ENCODE measurements around the gene ERF. TPM values are rescaled to one million over a fixed set of nuclear protein-coding genes. Genes with fewer than 3 reads are reported as not detected.
A peak's percentile ranks its signal among the peaks of the same experiment; 100 is the strongest.

The ERF gene
- total and polyA plus RNA-seq, 10 of the 15 experiments (the other 5 are each of a cell fraction or from before 2014, with no cell fraction given) = 0.02 to 51.8 (median 14.4) TPM

GRCh38 chr19:42199440-42200115, 55.4 kb downstream of the ERF start:
- H3K27me3 ChIP-seq (replicated peaks in 1 of 2; ENCODE audit: control insufficient read depth in 2 of 2, insufficient read depth in 2 of 2, low read length in 1 of 2) = no peaks in the 10 kb centered on the region
- FAIRE-seq (peak; percentile 54), DNase-seq (ENCODE audit: low read depth, low spot score) (peak; percentile 68), ATAC-seq (peak; percentile 77)
- H3K4me2 ChIP-seq (ENCODE audit: control insufficient read depth, insufficient read depth) = peak overlapping the region; percentile 90
- CTCF ChIA-PET = interaction anchor here (1.1 to 3.0 kb wide), 10 partner anchors 8 to 88 kb away, joined by 3 to 11 read pairs (median 4); partner anchors contain the start of genes DEDD2, GSK3A and POU2F2
- H2AFZ ChIP-seq (ENCODE audit: control insufficient read depth, low read depth, low read length) = no peak overlapping the region; the same call in 1 of the 2 replicates
- intact Hi-C loops (cut with micrococcal nuclease; ENCODE audit: unreplicated experiment) (loop anchor here (1.0 to 5.0 kb wide), 4 partner anchors 17 to 126 kb away; partner anchors contain the start of genes DEDD2, MEGF8 and POU2F2), in situ Hi-C loops (cut with MboI) (no loop called here)
- no peaks in the 10 kb centered on the region for H4K20me1 ChIP-seq (ENCODE audit: control insufficient read depth, insufficient read depth)
- SMC1A ChIA-PET (ENCODE audit: uncharacterized antibody, unreplicated experiment) = interaction anchor here (0.6 to 6.0 kb wide), 11 partner anchors 8 to 123 kb away, joined by 3 to 23 read pairs (median 4); partner anchors contain the start of genes GSK3A, ZNF526 and ZNF574
- no peaks in the 10 kb centered on the region; the same call in 2 of the 3 replicates for H3K9me3 ChIP-seq (replicated peaks; ENCODE audit: control insufficient read depth, insufficient read depth, low read length)
- peaks cover 59% of the 10 kb centered on the region for H3K4me1 ChIP-seq (ENCODE audit: control insufficient read depth, insufficient read depth, low read length)
- POLR2A ChIA-PET = interaction anchor here (0.6 to 1.6 kb wide), 6 partner anchors 9 to 82 kb away, joined by 3 to 9 read pairs (median 3); partner anchors contain the start of gene GSK3A
- RAD21 ChIA-PET (ENCODE audit: unreplicated experiment) = interaction anchor here (1.0 to 4.6 kb wide), 7 partner anchors 21 to 103 kb away, joined by 3 to 20 read pairs (median 5); partner anchors contain the start of genes GSK3A, PAFAH1B3, POU2F2 and PRR19
- peaks cover 9% of the 10 kb centered on the region for H3K79me2 ChIP-seq (ENCODE audit: control insufficient read depth, insufficient read depth, low read length)
- BruUV-seq (replicated peaks) = no TSS peak
- peak overlapping the region; percentile 57 for H3K9ac ChIP-seq (ENCODE audit: control insufficient read depth, insufficient read depth, low read length)
- H3K36me3 ChIP-seq (ENCODE audit: control insufficient read depth in 2 of 2, insufficient read depth in 2 of 2, low read length in 1 of 2) = peaks cover 8 to 33% of the 10 kb centered on the region in 2 experiments; a peak in 3 of 4 replicates
- WGBS (ENCODE audit: insufficient coverage, insufficient replicate concordance, low lambda C conversion rate, missing lambda C conversion rate) = 1% methylated on average over 31 of the region's 32 CpGs
- H3K4me3 ChIP-seq = peak overlapping the region; percentile 41
- peak overlapping the region; percentile 95 for H3K27ac ChIP-seq (ENCODE audit: control insufficient read depth, insufficient read depth)
- no peak for TF ChIP-seq HCFC1 (IDR thresholded peaks at IDR 0.05; ENCODE audit: low read length)
- peak; percentile 61; the same call in 1 of the 2 replicates for TF ChIP-seq EED (IDR thresholded peaks at IDR 0.05; ENCODE audit: low read depth)
- no peak for TF ChIP-seq MYC (IDR thresholded peaks at IDR 0.05; ENCODE audit: insufficient read depth, insufficient read length, insufficient replicate concordance, low read length, severe bottlenecking)
- TF ChIP-seq ZZZ3 (IDR thresholded peaks at IDR 0.05; ENCODE audit: control insufficient read depth, insufficient read length, low read depth) = no peak
- peak; percentile 66; the same call in 1 of the 2 replicates for TF ChIP-seq IKZF1 (conservative IDR thresholded peaks at IDR 0.05)
- no peak for TF ChIP-seq SMAD5 (IDR thresholded peaks at IDR 0.05; ENCODE audit: low read depth)
- TF ChIP-seq MTA3 (IDR thresholded peaks at IDR 0.05; ENCODE audit: borderline replicate concordance, low read length) = no peak
- no peak for TF ChIP-seq BRCA1 (IDR thresholded peaks at IDR 0.05; ENCODE audit: low read depth, low read length)
- TF ChIP-seq PKNOX1 (IDR thresholded peaks at IDR 0.05) = 0 out of 2 replicates have a peak, but pooled peaks have one; percentile 4
- TF ChIP-seq LARP7 (IDR thresholded peaks at IDR 0.05) = peak; percentile 52; the same call in 1 of the 2 replicates
- peak; percentile 33 for TF ChIP-seq MEF2B (IDR thresholded peaks at IDR 0.05; ENCODE audit: partially characterized antibody, poor library complexity, severe bottlenecking)
- TF ChIP-seq SIN3A (IDR thresholded peaks at IDR 0.05; ENCODE audit: low read depth, low read length) = peak; percentile 70; the same call in 1 of the 2 replicates
- peak; percentile 45; the same call in 1 of the 2 replicates for TF ChIP-seq ATF7 (IDR thresholded peaks at IDR 0.05; ENCODE audit: low read depth)
- TF ChIP-seq GATAD2B (conservative IDR thresholded peaks at IDR 0.05; ENCODE audit: low read depth) = peak; percentile 63
- 0 out of 2 replicates have a peak, but pooled peaks have one; percentile 70 for TF ChIP-seq TCF3 (IDR thresholded peaks at IDR 0.05; ENCODE audit: borderline replicate concordance, insufficient read depth, low read depth, low read length)
- TF ChIP-seq YBX1 (IDR thresholded peaks at IDR 0.05) = no peak
- TF ChIP-seq CREM (IDR thresholded peaks at IDR 0.05; ENCODE audit: low read depth) = 0 out of 2 replicates have a peak, but pooled peaks have one; percentile 23
- TF ChIP-seq MTA2 (IDR thresholded peaks at IDR 0.05; ENCODE audit: low read depth) = 0 out of 2 replicates have a peak, but pooled peaks have one; percentile 19
- peak; percentile 73; the same call in 1 of the 2 replicates for TF ChIP-seq BACH1 (IDR thresholded peaks at IDR 0.05; ENCODE audit: borderline replicate concordance)
- peak; percentile 40 for TF ChIP-seq RAD21 (IDR thresholded peaks at IDR 0.05; ENCODE audit: insufficient read depth, low read depth, low read length)
- 0 out of 2 replicates have a peak, but pooled peaks have one; percentile 25 for TF ChIP-seq POLR2AphosphoS2 (IDR thresholded peaks at IDR 0.05; ENCODE audit: low read depth, low read length)
